ENCODE results near the gene AGPAT1. TPM values are rescaled to one million over a fixed set of nuclear protein-coding genes. Genes with fewer than 3 reads are reported as not detected.

Gene AGPAT1
- total RNA-seq, 1 experiment from 2014 or later: 55.6 TPM

DNA sequence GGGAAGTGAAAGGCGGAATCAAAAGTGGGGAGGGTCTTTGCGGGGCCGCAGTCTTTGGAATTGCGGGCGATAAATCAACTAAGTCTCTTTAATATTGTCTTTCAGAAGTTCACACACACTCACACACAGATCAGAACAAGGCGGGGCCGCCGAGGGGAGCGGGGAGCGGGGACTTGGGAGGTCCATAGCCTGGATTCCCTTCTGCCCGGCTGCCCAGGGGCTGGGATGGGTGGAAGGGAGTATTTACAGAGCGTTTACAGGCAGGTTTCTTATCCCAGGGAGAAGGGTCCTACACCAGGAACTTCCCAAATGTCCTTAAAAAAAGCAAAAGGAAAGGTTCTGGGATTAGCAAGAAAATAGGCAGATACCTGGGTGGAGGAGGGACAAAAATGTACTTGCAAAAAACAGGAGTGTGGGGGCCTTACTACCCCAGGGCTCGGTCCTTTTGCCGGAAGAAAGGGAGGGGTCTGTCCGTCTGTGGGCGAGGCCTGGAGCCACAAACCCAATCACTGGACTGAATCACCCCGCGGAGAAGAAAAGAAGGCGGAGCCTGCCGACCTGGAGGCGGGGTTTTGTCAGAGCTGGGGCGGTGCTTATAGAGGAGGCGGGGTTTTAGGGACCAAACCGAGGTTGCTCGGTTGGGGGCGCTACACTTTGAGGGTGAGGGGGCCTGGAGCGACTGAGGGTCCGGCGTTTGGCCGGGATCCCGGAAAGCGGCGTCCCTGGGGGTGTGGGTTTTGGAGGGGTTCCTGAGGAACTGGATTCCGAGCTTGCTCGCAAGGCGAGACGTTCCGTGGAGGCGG lies 27.4 kb downstream of the AGPAT1 start:
- ATAC-seq (peak; percentile 34; the same call in 1 of the 2 replicates), DNase-seq (ENCODE audit: low read depth, low spot score) (no peak)
- intact Hi-C loops (cut with micrococcal nuclease): no loop called here
- H3K9me3 ChIP-seq (ENCODE audit: control insufficient read depth in 1 of 2, insufficient read depth in 1 of 2, low read depth in 1 of 2, low read length in 2 of 2): no peaks in the 10 kb centered on the region
- no TSS peak for BruUV-seq (replicated peaks)
- no peak overlapping the region for H3K9ac ChIP-seq (ENCODE audit: low read length)
- no peak overlapping the region for H3K27ac ChIP-seq (ENCODE audit: low read depth, low read length)
- H3K4me2 ChIP-seq (ENCODE audit: low read length): no peak overlapping the region
- H3K79me2 ChIP-seq (ENCODE audit: insufficient read depth, low read length): no peaks in the 10 kb centered on the region
- POLR2A ChIA-PET: no interaction called here
- H3K4me1 ChIP-seq (ENCODE audit: control insufficient read depth in 1 of 2, insufficient read depth in 2 of 2, low read length in 2 of 2): peaks cover 7 to 15% of the 10 kb centered on the region in 2 experiments; a peak in 3 of 4 replicates
- no peaks in the 10 kb centered on the region for H3K27me3 ChIP-seq (ENCODE audit: insufficient read depth, low read length)
- CTCF ChIA-PET: no interaction called here
- H3K4me3 ChIP-seq (replicated peaks in 1 of 2; ENCODE audit: low read depth in 1 of 2, low read length in 2 of 2): no peak overlapping the region
- RAD21 ChIA-PET (ENCODE audit: low non-redundant PET in 1 of 2, low total read pairs in 2 of 2, uncharacterized antibody in 2 of 2, unreplicated experiment in 2 of 2): no interaction called here
- TF ChIP-seq, protein P1, sequence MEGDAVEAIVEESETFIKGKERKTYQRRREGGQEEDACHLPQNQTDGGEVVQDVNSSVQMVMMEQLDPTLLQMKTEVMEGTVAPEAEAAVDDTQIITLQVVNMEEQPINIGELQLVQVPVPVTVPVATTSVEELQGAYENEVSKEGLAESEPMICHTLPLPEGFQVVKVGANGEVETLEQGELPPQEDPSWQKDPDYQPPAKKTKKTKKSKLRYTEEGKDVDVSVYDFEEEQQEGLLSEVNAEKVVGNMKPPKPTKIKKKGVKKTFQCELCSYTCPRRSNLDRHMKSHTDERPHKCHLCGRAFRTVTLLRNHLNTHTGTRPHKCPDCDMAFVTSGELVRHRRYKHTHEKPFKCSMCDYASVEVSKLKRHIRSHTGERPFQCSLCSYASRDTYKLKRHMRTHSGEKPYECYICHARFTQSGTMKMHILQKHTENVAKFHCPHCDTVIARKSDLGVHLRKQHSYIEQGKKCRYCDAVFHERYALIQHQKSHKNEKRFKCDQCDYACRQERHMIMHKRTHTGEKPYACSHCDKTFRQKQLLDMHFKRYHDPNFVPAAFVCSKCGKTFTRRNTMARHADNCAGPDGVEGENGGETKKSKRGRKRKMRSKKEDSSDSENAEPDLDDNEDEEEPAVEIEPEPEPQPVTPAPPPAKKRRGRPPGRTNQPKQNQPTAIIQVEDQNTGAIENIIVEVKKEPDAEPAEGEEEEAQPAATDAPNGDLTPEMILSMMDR (IDR thresholded peaks at IDR 0.05 in 2 of 3, conservative IDR thresholded peaks at IDR 0.05 in 1 of 3; ENCODE audit: borderline replicate concordance in 1 of 3, insufficient read depth in 1 of 3, low read depth in 2 of 3, low read length in 2 of 3): 0 out of 6 replicates have a peak, but pooled peaks of 1 of the 3 experiments have one; percentile 18
- no peak for TF ChIP-seq EGR1 (IDR thresholded peaks at IDR 0.05; ENCODE audit: low read depth)
- H3K9me2 ChIP-seq (ENCODE audit: insufficient read depth): no peaks in the 10 kb centered on the region
- H2AFZ ChIP-seq (ENCODE audit: low read depth, low read length, poor library complexity, severe bottlenecking): no peak overlapping the region
- H4K20me1 ChIP-seq (ENCODE audit: insufficient read depth): no peaks in the 10 kb centered on the region
- H3K36me3 ChIP-seq (ENCODE audit: control insufficient read depth in 1 of 2, insufficient read depth in 2 of 2, low read length in 2 of 2): no peaks in the 10 kb centered on the region

DNA sequence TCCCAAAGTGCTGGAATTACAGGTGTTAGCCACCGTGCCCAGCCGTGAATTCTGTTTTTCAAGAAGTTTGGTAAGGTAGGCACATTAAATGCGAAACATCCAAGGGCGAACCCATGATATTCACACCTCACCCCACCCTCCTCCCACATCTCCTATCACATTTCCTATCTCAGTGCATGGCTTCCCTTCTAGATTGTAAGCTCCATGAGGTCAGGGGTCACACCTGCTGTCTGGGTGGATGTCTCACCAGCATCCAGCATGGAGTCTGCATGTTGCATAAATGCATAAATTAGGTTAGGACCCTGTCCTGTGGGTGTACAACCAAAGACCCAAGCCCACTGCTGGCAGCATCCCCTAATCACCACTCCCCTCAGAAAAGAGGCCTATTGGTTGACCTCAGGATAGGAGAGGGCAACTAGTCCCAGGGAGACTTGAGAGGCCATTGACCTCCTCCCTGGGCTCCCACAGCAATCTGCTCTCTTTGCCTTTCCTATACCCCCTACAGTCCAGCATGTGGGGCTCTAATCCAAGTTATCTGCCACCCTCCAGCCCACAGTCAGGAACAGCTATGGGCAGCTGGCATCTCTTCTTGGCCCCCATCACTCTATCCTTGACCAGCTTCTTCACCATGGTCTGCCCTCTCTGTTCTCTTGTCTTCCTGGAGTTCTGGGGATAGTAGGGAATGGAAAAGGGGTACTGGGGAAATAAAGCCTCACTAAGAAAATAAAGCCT lies 28.3 kb downstream of the AGPAT1 start:
- intact Hi-C loops (cut with micrococcal nuclease): no loop called here
- no peaks in the 10 kb centered on the region for H3K9me3 ChIP-seq (ENCODE audit: control insufficient read depth in 1 of 2, insufficient read depth in 1 of 2, low read depth in 1 of 2, low read length in 2 of 2)
- H4K20me1 ChIP-seq (ENCODE audit: insufficient read depth): no peaks in the 10 kb centered on the region
- H3K9ac ChIP-seq (ENCODE audit: low read length): no peak overlapping the region
- no peak overlapping the region for H3K27ac ChIP-seq (ENCODE audit: low read depth, low read length)
- no peaks in the 10 kb centered on the region for H3K36me3 ChIP-seq (ENCODE audit: control insufficient read depth in 1 of 2, insufficient read depth in 2 of 2, low read length in 2 of 2)
- CTCF ChIA-PET: no interaction called here
- no peak overlapping the region for H3K4me2 ChIP-seq (ENCODE audit: low read length)
- no TSS peak for BruUV-seq (replicated peaks)
- no peaks in the 10 kb centered on the region for H3K9me2 ChIP-seq (ENCODE audit: insufficient read depth)
- no peak overlapping the region for H3K4me3 ChIP-seq (replicated peaks in 1 of 2; ENCODE audit: low read depth in 1 of 2, low read length in 2 of 2)
- H3K4me1 ChIP-seq (ENCODE audit: control insufficient read depth in 1 of 2, insufficient read depth in 2 of 2, low read length in 2 of 2): peaks cover 4 to 6% of the 10 kb centered on the region in 2 experiments; a peak in 3 of 4 replicates
- POLR2A ChIA-PET: no interaction called here
- no peak for DNase-seq (ENCODE audit: low read depth, low spot score)
- no peak overlapping the region for H2AFZ ChIP-seq (ENCODE audit: low read depth, low read length, poor library complexity, severe bottlenecking)
- no peak for ATAC-seq
- H3K79me2 ChIP-seq (ENCODE audit: insufficient read depth, low read length): no peaks in the 10 kb centered on the region
- RAD21 ChIA-PET (ENCODE audit: low non-redundant PET in 1 of 2, low total read pairs in 2 of 2, uncharacterized antibody in 2 of 2, unreplicated experiment in 2 of 2): no interaction called here
- H3K27me3 ChIP-seq (ENCODE audit: insufficient read depth, low read length): no peaks in the 10 kb centered on the region
- TF ChIP-seq JUND (IDR thresholded peaks at IDR 0.05) (no peak), YY1 (IDR thresholded peaks at IDR 0.05; ENCODE audit: extremely low read depth, insufficient replicate concordance, low read depth, low read length) (no peak), SRF (IDR thresholded peaks at IDR 0.05; ENCODE audit: low read depth) (no peak), TCF7L2 (IDR thresholded peaks at IDR 0.05; ENCODE audit: borderline replicate concordance, extremely low read depth, insufficient read depth, insufficient read length) (no peak), POLR2A (IDR thresholded peaks at IDR 0.05; ENCODE audit: borderline replicate concordance, extremely low read depth, insufficient read depth, insufficient read length) (no peak), ZFX (IDR thresholded peaks at IDR 0.05) (no peak), RAD21 (IDR thresholded peaks at IDR 0.05; ENCODE audit: low read depth) (no peak), CEBPB (IDR thresholded peaks at IDR 0.05; ENCODE audit: low read depth) (no peak), EZH2phosphoT487 (IDR thresholded peaks at IDR 0.05; ENCODE audit: borderline replicate concordance) (no peak)
- TF ChIP-seq, protein P2, sequence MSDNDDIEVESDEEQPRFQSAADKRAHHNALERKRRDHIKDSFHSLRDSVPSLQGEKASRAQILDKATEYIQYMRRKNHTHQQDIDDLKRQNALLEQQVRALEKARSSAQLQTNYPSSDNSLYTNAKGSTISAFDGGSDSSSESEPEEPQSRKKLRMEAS (IDR thresholded peaks at IDR 0.05): no peak
- TF ChIP-seq, protein P3, sequence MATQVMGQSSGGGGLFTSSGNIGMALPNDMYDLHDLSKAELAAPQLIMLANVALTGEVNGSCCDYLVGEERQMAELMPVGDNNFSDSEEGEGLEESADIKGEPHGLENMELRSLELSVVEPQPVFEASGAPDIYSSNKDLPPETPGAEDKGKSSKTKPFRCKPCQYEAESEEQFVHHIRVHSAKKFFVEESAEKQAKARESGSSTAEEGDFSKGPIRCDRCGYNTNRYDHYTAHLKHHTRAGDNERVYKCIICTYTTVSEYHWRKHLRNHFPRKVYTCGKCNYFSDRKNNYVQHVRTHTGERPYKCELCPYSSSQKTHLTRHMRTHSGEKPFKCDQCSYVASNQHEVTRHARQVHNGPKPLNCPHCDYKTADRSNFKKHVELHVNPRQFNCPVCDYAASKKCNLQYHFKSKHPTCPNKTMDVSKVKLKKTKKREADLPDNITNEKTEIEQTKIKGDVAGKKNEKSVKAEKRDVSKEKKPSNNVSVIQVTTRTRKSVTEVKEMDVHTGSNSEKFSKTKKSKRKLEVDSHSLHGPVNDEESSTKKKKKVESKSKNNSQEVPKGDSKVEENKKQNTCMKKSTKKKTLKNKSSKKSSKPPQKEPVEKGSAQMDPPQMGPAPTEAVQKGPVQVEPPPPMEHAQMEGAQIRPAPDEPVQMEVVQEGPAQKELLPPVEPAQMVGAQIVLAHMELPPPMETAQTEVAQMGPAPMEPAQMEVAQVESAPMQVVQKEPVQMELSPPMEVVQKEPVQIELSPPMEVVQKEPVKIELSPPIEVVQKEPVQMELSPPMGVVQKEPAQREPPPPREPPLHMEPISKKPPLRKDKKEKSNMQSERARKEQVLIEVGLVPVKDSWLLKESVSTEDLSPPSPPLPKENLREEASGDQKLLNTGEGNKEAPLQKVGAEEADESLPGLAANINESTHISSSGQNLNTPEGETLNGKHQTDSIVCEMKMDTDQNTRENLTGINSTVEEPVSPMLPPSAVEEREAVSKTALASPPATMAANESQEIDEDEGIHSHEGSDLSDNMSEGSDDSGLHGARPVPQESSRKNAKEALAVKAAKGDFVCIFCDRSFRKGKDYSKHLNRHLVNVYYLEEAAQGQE (IDR thresholded peaks at IDR 0.05; ENCODE audit: low read depth): no peak

All from HCT116 (cell line).